Measurements from ENCODE around the gene ZIC1. TPM values are rescaled to one million over a fixed set of nuclear protein-coding genes. Genes with fewer than 3 reads are reported as not detected.

Gene ZIC1
- total RNA-seq, 2 experiments from 2014 or later, result not detected

DNA sequence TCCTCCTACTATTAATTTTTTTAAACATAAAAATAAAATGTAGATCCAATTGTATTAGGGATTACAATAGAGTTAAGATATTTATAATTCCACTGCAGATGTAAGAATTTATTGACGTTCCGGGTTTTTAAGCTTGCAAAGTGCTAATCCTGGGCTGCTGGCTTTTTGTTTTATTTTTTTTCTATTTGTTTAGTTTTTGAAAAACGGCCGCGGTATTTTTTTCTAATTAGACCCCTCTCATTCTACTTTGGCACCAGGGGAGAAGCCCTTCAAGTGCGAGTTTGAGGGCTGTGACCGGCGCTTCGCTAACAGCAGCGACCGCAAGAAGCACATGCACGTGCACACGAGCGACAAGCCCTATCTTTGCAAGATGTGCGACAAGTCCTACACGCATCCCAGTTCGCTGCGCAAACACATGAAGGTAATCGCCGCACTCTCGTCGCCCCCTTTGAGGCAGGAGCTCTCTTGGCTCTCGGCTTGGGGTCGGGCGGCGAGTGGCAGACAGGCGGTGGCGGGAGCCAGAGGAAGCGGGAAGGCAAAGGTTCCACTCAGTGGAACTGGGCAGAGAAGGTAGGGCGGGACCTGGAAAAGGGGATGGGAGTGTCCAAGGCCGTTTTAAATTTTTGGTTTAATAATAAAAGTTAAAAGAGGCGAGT is 3.2 kb downstream of the ZIC1 start:
- intact Hi-C loops (cut with micrococcal nuclease), result loop anchor here (10.0 kb wide), 1 partner anchor 58 kb away; no protein-coding TSS in a partner anchor
- no peak for TF ChIP-seq CTCF (IDR thresholded peaks at IDR 0.05)
- H3K9me3 Mint-ChIP-seq, result peaks cover 9% of the 10 kb centered on the region
- DNase-seq (no peak), ATAC-seq (no peak)
- POLR2A ChIA-PET, result interaction anchor here (0.7 kb wide), 1 partner anchor 15 kb away, joined by 3 read pairs; no protein-coding TSS in a partner anchor
- H3K27me3 Mint-ChIP-seq, result peaks cover 72% of the 10 kb centered on the region
- CTCF ChIA-PET, result interaction anchor here (1.2 to 2.3 kb wide), 2 partner anchors 9 to 20 kb away, joined by 3 to 5 read pairs; no protein-coding TSS in a partner anchor
- no peak overlapping the region for H3K27ac Mint-ChIP-seq
- no peak overlapping the region for H3K4me3 Mint-ChIP-seq
- peaks cover 38% of the 10 kb centered on the region for H3K4me1 Mint-ChIP-seq (ENCODE audit: low read depth)
- H3K36me3 Mint-ChIP-seq (ENCODE audit: low read depth), result peaks cover 24% of the 10 kb centered on the region

DNA sequence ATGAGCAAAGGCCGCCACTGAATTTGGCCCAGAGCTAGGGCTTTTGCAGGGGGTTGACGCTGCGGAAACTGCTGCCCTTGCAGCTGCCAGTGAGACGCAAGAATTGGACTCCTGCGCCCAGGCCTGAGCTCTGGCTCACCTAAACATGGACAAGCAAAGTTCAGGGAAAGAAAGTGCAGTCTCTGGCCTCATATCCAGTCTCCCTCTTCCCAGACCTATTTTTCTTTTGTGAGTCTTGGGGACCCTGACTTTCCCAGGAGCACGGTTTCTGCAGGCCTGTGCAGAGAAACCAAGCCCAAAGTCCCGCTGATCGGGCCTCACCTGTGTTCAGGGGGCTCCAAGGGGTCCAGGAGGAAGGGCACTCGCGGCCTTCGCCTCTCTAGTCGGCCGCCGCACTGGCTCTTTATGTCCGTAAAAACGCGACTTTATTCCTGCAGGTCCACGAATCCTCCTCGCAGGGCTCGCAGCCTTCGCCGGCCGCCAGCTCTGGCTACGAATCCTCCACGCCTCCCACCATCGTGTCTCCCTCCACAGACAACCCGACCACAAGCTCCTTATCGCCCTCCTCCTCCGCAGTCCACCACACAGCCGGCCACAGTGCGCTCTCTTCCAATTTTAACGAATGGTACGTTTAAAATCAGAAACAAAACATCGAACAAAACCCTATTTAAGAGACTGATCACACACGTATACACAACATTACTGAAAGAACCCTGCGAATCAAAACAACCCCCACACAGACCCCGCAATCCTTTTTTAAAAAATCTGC is 3.9 kb downstream of the ZIC1 start:
- ChIA-PET POLR2A (interaction anchor here (0.7 kb wide), 1 partner anchor 16 kb away, joined by 3 read pairs; no protein-coding TSS in a partner anchor), CTCF (interaction anchor here (2.3 kb wide), 1 partner anchor 21 kb away, joined by 5 read pairs; no protein-coding TSS in a partner anchor)
- intact Hi-C loops (cut with micrococcal nuclease), result loop anchor here (10.0 kb wide), 1 partner anchor 58 kb away; no protein-coding TSS in a partner anchor
- Mint-ChIP-seq H3K4me3 (peak overlapping the region; percentile 62), H3K27ac (peak overlapping the region; percentile 25), H3K4me1 (ENCODE audit: low read depth) (peaks cover 36% of the 10 kb centered on the region), H3K9me3 (peaks cover 7% of the 10 kb centered on the region), H3K27me3 (peaks cover 72% of the 10 kb centered on the region), H3K36me3 (ENCODE audit: low read depth) (peaks cover 19% of the 10 kb centered on the region)
- TF ChIP-seq CTCF (IDR thresholded peaks at IDR 0.05), result no peak
- ATAC-seq (no peak), DNase-seq (no peak)

DNA sequence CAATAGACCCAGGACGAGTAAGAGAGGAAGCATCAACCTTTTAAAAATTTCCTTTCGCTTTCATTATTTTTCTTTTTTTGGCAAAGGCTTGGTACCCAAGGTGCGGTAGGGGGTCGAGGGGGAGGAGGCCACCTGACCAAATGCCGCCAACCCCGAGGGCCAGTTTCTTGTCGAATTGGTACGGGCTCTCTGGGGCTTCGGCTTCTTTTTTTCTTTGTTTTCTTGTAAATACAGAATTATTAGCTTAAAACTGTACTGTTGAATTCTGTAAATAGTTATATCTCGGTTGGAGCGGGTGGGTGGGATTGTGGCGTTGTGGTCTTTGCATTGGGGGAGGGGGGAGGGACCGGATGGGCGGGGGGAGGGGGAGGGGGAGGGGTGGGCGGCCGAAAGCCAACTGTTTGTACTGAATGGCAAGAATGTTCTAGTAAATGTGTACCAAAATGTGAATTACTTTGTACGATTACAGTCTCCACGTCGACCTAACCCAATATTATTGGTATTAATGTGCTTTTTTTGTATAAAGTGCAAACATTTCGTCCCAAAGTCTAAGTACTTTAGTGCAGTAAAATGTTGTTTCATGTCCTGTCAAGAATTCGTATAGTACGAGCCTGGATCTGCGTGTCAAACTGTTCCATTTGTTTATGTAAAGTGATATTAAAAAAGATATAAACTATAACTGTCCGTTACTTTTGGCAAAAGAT is 4.7 kb downstream of the ZIC1 start:
- CTCF ChIA-PET, result no interaction called here
- POLR2A ChIA-PET, result no interaction called here
- H3K27ac Mint-ChIP-seq, result peak overlapping the region; percentile 25

DNA sequence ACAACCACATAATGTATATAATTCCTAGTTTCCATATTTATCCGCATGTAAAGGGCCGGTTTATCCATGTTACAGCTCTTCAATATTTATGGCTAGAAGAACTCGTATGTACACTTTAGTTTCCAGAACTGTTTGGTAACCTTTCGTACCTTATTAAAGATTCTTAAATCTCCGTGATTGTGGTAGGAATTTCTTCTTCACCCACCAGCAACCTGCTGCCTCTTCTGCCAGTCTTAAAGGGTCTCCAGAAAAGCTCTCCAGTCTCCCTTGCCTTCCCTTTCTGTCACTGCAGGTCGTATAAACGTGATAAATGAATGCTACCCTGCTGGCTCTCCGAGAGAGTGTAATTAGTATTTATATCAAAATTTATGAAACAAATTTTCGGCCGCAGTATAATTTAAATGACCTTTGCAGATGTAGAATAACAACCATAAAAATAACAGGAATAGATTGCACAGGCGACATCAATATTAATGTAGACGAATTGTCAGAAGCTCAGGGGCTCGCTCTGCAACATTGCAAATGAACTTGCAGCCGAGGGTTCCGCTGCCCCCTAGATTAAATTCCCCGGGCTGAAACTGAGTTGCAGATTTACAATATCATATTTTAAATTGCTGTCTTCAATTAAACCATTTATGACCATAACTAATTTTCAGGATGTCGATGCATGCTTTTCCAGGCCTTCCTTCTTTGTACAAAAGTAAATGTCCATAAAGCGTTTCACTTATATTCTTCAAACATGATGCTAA is 5.4 kb downstream of the ZIC1 start:
- TF ChIP-seq CTCF (IDR thresholded peaks at IDR 0.05), result no peak
- H3K27ac Mint-ChIP-seq, result no peak overlapping the region
- ChIA-PET CTCF (no interaction called here), POLR2A (no interaction called here)
- H3K4me3 Mint-ChIP-seq, result no peak overlapping the region
- no peak for DNase-seq
- H3K9me3 Mint-ChIP-seq, result peaks cover 7% of the 10 kb centered on the region
- no peak for ATAC-seq
- intact Hi-C loops (cut with micrococcal nuclease), result loop anchor here (10.0 kb wide), 1 partner anchor 60 kb away; no protein-coding TSS in a partner anchor
- H3K27me3 Mint-ChIP-seq, result peaks cover 73% of the 10 kb centered on the region
- peaks cover 26% of the 10 kb centered on the region for H3K4me1 Mint-ChIP-seq (ENCODE audit: low read depth)
- H3K36me3 Mint-ChIP-seq (ENCODE audit: low read depth), result peaks cover 14% of the 10 kb centered on the region

More for the DNA sequence above, 4.7 kb downstream of the ZIC1 start:
- no peak for ATAC-seq
- Mint-ChIP-seq H3K4me1 (ENCODE audit: low read depth) (peaks cover 31% of the 10 kb centered on the region), H3K27me3 (peaks cover 73% of the 10 kb centered on the region), H3K36me3 (ENCODE audit: low read depth) (peaks cover 13% of the 10 kb centered on the region), H3K4me3 (peak overlapping the region; percentile 62), H3K9me3 (peaks cover 7% of the 10 kb centered on the region)
- DNase-seq, result no peak
- intact Hi-C loops (cut with micrococcal nuclease), result loop anchor here (10.0 kb wide), 1 partner anchor 59 kb away; no protein-coding TSS in a partner anchor
- TF ChIP-seq CTCF (IDR thresholded peaks at IDR 0.05), result no peak
